Loucy (cell line): ENCODE measurements around the gene KCTD19.

ENCODE experiments used
- CTCF ChIP-seq: fragments of 200-600 bp; sonication (generic); conservative IDR thresholded peaks from 2 replicates; pipeline ENCODE4 v1.5.1; 2014; ENCODE audit warnings: mild to moderate bottlenecking, antibody characterized with exemption, low read length
- EZH2phosphoT487 ChIP-seq: fragments of 200-600 bp; IDR thresholded peaks from 2 replicates; pipeline ENCODE4 v1.6.1; 2018; ENCODE audit warnings: antibody characterized with exemption, mild to moderate bottlenecking, moderate library complexity, borderline replicate concordance

GRCh38 chr16:67256701-67257230, 69.8 kb downstream of the KCTD19 start:
- TF ChIP-seq CTCF (no peak), EZH2phosphoT487 (no peak)
